ENCODE measurements around the gene GRIK2.

The GRIK2 gene

DNA sequence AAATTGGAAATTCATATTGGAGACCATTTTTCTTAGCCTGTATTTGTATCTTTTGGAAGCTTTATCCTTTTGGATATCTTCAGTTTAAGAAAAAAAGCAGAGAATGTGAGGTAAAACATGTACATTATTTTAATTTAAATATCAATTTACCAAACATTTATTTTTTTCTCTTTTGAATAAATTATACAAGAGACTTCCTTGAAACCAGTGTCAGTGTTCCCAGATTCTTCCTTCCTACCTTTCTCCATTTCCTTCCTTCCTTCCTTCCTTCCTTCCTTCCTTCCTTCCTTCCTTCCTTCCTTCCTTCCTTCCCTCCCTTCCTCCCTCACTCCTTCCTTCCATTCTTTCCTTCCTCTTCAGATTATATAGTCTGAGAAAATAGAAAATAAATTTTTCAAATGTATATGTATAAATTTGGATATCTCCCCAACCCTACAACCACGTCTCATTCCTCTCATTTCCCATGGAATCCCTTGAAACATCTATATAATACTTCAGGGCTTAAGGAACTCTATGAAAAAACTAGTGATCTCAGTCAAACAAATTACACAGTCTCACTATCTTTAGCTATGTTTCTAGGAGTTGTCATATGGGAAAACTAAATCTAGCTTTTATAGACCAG, 528.4 kb downstream of the GRIK2 start:
- DNase-seq = no peak

DNA sequence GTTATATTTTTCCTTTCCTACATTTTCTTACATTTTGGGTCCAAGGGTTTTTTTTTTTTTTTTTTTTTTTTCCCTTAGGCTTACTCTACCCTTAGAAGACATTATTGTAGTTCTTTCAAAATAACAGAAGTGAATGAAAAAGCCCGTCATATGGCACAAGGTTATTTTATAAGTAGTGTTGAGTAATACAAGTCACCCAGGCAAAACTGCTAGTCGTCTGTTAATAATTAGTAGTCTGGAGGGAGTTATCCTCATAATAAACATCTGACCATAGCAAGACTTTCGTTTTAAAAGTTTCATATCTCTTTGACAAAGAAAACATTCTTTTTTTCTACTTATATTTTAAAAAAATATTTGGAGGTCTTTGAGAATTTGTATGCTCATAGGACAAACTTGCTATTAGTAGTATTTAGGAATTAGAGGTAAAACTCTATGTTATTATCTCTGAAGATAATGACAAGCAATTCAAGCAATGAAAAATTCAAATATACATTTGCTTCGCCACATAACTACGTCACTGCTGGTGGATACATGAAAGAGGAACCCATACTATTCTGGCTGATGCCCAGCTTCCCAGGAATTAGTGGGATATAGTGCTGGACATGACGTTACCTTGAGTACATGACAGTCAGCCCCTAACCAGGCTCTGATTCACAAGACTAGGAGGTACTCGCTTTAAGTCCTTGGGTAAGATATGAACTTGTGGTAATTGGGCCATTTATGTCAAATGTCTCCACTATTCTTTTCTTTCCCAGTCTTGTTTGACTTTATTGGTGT, 532.8 kb downstream of the GRIK2 start:
- peak; percentile 37 for DNase-seq

DNA sequence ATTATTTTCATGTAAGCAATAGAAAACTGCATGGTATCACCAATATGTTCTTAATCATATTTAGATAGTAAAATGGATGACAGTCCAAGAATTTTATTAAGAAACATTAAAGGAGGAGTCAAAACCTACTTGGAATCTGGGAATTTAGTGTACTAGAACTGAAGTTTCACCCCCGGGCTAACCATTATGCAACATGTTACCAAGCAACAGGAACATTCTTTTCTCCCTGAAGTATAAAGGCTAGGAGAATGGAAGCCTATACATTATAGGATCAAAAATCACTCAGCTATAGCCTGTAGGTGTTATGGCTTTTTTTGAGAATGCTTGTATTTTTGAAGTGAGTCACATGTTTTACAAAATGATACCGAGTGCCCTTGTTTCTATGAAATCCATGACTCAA, 538.3 kb downstream of the GRIK2 start:
- DNase-seq = no peak

DNA sequence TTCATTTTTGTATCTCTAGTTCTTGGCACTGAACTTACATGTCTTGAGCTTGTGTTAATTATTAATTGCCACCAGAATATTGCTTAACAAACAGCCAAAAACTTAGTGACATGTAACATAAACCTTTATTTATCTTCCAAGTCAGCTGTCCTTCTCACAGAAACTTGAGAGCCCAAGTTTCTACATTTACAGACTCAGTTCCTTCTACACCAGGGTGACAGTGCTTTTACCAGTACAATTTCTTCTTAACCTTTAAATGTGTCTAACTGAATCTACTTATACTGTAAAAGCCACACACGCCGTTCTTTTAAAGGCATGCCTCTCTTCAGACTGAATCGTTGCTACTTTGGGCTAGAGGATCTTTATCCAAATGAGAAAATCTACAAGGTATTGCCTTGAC, 539.2 kb downstream of the GRIK2 start:
- DNase-seq = no peak

DNA sequence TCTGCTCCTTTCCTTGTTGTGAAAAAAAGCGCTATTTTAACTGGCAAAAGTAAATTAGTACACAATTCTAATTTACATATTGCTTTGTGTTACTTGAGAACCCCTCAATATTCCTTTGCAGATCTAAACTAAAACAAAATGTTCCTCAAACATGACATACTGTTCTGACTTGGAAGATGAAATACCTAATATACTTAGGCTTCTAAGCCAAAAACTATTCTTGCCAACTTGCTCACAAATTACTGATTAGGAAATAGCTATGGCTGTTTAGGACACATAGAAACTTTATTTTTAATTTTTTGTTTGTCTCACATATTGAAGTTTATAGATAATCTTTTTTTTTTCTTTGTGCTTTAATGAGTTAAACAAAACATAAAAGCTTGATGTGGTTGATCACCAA, 542.2 kb downstream of the GRIK2 start:
- no peak for DNase-seq

DNA sequence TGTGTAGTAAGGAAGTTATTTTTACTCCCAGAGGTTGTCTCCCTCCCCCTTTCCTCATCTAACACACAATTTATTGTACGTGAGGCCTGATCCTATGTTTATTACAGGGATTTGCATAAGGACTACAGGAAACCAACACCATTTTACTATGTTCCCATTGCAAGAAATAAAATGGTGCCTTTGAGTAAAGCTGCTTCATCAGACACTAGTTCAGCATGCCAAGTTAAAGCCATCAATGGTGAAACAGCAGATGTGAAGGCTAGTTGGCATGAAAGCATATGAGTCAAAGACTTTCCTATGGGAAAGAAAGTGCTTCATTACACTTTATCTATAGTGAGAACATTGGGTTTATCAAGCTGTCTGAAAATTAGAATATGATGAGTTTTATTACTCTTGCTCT, 543.0 kb downstream of the GRIK2 start:
- no peak for DNase-seq

DNA sequence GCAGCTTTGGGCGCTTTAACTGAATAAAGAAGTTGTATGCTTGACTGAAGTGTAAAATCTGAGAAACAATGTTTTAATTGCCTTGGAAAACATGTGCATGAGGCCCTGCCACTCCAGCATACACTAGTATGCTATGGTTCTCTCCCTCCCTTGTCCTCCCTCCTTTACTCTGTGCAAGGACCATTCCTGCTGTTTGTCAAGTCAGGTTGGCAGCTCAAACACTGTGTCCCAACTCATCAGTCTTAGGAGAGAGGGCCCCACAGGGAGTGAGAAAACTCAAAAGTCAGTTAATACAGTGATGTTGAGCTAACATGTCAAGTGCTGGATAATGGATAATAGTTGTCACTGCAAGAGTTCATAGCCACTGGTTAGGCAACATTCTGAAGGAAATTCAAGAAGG, 543.6 kb downstream of the GRIK2 start:
- no peak for DNase-seq

DNA sequence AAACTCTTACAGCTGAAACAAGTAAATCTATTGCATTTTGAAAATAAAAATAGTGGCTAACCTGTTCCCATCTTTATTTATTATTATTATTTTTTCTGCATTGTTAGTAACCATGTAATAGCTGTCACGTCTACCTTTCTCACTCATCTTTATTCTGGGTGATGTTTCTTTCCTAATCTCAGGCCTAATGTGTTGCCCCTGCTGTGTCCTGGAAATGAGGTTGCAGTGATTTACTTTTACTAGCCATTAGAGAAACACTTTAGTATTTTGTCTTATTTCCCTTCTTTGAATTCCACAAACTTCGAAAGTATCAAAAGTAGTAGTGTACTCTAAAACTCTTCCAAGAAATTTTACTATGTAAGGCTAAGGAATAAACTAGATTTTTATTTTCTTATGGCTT, 546.9 kb downstream of the GRIK2 start:
- DNase-seq = no peak

- DNase-seq = peak; percentile 47
Measured at GRCh38 chr6:101956961-101957360, 563.5 kb downstream of the GRIK2 start.

GRCh38 chr6:101961357-101961756, 567.8 kb downstream of the GRIK2 start:
- no peak for DNase-seq

- DNase-seq = no peak
Measured at GRCh38 chr6:101980924-101981323, 587.4 kb downstream of the GRIK2 start.

DNA sequence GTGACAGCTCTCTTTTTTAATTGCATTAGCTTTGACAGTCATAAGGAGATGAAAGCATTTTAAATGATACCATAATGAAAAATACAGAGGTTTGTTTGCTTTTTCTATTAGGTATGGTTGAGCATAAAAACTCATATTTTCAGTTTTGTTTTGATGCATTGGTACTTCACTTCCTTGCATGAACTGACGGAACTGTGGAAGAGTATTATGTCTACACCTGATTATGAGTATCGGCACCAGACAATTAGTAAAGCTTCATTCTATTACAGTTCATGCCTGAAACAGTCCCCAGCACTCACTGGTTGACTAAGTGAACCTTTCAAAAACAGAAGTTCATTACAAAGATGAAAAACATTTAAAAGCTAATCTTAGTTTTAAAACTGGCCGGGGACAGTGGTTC, 593.0 kb downstream of the GRIK2 start:
- DNase-seq = no peak

DNA sequence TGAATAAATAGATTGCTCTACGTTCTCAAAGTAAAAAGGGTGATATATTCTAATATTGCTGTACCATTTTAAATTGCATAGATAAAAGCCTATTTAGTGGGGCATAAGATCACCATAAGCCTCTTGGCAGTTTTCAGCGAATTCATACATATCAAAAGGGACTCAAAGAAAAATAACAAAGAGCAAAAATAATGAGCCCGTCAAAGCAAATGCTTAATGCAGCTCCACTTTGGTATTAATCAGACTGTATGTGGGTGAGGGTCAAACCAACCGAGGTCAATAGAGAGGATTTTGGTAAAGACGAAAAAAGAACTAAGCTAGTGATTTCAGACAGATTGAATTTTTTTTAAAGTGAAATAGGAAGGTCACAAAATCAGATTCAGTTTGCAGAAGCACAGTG, 598.8 kb downstream of the GRIK2 start:
- no peak for DNase-seq

GRCh38 chr6:101994521-101994920, 601.0 kb downstream of the GRIK2 start:
- no peak for DNase-seq

DNA sequence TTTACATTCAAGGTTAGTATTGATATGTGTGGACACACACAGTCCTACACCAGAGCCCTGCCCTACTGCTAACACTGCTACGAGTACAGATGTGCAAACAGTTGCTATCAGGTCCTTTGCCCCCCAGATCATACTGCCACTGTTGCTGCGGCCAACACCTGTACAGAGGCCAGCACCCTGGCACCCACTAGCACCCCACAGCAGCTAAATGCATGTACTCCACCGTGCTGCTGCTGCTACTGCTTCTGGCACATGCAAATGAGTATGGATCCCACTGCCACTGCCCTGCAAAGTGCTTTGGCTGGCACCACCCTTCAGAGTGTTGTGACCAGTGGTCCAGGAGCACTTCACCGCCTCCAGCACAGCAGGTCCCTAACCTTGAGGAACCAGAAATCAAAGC, 621.9 kb downstream of the GRIK2 start:
- DNase-seq = no peak

DNA sequence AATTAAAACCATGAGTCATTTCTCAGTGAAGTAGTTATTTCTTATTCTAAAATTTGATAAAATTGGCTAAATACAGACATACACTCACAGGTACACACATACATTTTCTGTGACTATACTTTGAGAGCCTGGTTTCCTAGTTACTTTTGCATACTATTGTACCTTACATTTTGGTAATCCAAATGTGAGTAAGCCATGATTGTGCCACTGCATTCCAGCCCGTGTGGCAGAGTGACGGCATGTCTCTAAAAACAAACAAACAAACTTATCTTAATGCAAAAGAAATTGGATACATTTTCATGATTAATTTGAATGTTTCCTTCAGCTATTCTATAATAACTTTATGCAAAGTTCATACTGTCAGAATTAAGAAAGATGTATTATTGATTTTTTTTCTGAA, 628.8 kb downstream of the GRIK2 start:
- no peak for DNase-seq

DNA sequence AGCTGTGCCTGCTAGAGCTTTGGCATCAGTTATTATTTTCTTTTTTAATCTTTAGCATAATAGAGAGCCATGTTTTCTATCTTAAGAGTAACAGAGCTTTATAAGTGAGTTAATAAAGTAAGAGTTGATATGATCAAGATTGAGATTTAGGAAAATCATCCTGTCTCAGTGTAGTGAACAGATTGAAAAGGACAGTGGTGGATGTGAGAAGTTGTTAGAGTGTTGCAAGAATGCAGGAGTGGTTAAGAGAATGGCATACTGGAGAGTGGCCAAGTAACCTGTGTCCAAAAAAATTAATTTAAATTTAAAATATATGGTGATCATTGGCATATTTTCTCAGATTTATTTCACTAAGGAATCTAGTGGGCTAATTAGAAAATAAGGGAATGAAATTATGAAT, 629.3 kb downstream of the GRIK2 start:
- DNase-seq = no peak

DNA sequence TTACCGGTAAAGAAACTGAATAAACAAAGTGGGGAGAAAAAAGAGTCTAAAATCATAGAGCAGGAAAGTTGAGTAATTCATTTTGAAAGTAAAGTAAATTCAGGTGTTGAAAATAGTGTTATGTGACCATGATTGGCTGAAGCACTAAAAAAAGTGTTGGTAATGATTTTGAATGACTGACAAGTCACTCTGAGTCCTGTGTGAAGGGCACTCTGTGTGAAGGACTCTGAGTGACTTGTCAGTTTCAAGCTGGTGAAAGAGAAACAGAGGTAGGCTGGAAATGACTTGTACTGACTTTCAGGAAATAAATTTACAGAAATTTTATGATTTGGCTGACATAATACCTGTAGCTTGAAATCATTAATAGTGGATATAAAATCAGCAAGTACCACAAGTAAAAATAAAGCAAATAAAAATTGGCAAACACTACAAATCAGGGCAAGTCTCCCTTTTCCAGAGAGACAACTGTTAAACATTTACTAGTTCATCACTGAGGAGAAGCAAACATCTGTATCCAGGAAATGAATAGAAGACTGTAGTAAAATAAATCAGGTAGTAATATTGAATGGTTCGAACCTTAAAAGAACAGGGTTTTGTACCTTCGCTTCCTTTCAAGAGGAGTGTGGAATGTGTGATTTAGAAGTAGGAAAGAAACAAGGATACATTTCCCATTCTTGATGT, 630.6 kb downstream of the GRIK2 start:
- DNase-seq = no peak

DNA sequence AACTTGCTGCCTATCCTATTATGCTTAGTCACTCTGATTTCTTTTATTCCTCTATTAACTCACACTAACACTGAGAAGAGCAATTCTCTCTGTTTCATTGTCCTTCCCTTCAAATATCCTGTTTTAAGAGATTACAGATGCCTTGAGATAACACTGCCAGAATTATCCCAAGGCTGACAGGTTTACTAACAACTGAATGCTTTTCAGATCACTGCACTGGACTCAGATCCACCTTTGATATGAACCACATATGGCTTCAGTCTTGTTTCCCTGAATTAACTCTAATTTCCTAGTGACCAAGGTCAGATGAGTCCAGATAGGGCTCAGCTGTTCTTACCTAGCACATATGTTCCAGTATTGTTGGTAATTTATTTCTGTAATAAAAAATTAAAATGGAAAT, 633.1 kb downstream of the GRIK2 start:
- DNase-seq = no peak

GRCh38 chr6:102028176-102028575, 634.7 kb downstream of the GRIK2 start:
- DNase-seq = no peak

GRCh38 chr6:102038964-102039363, 645.5 kb downstream of the GRIK2 start:
- no peak for DNase-seq

GRCh38 chr6:102039441-102039840, 645.9 kb downstream of the GRIK2 start:
- no peak for DNase-seq

- DNase-seq = no peak
Measured at GRCh38 chr6:102051001-102051400, 657.5 kb downstream of the GRIK2 start.

GRCh38 chr6:102051720-102052119, 658.2 kb downstream of the GRIK2 start:
- no peak for DNase-seq
